ENCODE measurements around the gene TSACC. TPM values are rescaled to one million over a fixed set of nuclear protein-coding genes. Genes with fewer than 3 reads are reported as not detected.

The TSACC gene
- total RNA-seq, 1 donor from 2014 or later: not detected

GRCh38 chr1:156372876-156373275 lies 34.5 kb downstream of the TSACC start:
- DNase-seq (ENCODE audit: low read depth): no peak

GRCh38 chr1:156373546-156373945 lies 35.2 kb downstream of the TSACC start:
- DNase-seq (ENCODE audit: low read depth): no peak

- no peak for DNase-seq (ENCODE audit: low read depth)
These were observed 37.8 kb downstream of the TSACC start for GRCh38 chr1:156376146-156376545.

GRCh38 chr1:156376958-156377919 lies 38.9 kb downstream of the TSACC start:
- DNase-seq (ENCODE audit: low read depth): no peak

GRCh38 chr1:156378557-156378956 lies 40.2 kb downstream of the TSACC start:
- DNase-seq (ENCODE audit: low read depth): no peak

- peak; percentile 67 for DNase-seq (ENCODE audit: low read depth)
These were observed 41.3 kb downstream of the TSACC start for GRCh38 chr1:156379420-156380165.

DNA sequence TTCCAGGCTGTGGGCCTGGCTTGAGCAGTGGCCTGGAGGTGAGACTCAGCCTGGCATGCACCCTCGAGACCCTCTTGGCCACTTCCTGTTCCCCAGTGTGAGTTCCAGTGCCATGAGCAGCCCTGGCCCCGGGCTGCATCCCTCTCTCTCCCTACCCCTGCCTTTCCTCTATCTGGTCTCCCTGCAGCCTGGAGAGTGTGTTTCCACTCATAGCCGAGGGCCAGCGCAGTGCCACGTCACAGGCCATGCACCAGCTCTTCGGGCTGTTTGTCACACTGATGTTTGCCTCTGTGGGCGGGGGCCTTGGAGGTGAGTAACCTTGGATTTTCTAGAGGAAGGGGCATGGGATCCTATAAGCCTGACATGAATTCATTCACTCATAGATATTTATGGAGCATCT lies 44.2 kb downstream of the TSACC start:
- no peak for DNase-seq (ENCODE audit: low read depth)

GRCh38 chr1:156383023-156383422 lies 44.7 kb downstream of the TSACC start:
- peak; percentile 57 for DNase-seq (ENCODE audit: low read depth)

DNA sequence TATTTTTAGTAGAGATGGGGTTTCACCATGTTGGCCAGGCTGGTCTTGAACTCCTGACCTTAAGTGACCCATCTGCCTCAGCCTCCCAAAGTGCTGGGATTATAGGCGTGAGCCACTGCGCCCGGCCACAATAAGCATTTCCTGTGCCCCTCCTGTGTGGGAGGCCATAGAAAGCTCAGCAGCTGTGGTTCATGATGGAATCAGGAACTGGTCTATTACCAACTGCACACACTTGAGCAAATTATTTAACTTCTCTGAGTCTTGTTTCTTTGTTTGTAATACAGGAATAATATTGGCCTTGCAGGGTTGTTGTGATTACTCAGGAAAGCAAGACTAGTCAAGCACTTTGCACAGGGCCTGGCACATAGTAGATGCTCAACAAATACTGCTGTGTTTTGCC lies 45.7 kb downstream of the TSACC start:
- no peak for DNase-seq (ENCODE audit: low read depth)

DNA sequence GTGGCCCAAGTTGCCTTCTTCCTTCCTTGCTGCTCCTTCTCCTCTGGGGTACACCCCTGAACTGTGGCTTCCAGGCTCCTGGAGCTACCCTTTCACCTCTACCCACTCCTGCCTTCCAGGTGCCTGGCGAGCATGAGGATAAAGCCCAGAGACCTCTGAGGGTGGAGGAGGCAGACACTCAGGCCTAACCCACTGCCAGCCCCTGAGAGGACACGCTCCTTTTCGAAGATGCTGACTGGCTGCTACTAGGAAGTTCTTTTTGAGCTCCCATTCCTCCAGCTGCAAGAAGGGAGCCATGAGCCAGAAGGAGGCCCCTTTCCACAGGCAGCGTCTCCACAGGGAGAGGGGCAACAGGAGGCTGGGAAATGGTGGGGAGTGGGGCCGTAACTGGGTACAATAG lies 46.3 kb downstream of the TSACC start:
- DNase-seq (ENCODE audit: low read depth): no peak

GRCh38 chr1:156385534-156386031 lies 47.3 kb downstream of the TSACC start:
- DNase-seq (ENCODE audit: low read depth): peak; percentile 65

DNA sequence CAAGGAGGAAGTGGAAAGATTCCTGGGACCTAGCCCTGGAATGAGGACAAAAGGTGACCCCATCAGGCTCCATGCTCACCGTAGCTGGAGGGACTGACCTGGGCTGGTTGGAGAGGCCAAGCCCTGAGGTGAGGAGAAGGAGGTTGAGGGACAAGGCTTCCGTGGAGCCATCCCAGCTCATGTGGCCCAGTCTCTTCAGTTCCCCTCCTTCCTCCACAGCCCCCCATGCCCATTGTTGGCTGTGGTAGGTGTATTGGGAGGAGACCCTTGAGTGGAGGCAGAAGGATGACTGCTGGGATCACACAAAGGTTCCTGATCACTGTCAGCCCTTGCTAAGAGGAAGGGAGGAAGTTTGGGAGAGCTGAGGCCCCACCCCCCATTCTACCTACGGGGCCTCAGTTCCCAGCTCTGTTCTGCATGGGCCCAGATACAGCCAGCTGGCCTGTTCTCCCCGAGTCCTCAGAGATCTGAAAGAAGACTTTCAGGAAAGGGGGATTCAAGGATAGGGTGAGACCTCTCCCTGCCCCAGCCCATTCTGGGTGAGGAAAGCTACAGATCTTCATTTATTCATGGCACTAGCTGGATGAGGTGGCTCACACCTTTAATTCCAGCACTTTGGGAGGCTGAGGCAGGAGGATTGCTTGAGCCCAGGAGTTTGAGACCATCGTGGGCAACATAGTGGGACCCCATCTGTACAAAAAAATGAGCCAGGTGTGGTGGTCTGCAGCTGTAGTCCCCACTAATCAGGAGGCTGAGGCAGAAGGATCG lies 48.0 kb downstream of the TSACC start:
- DNase-seq (ENCODE audit: low read depth): no peak

GRCh38 chr1:156386949-156387869 lies 48.9 kb downstream of the TSACC start:
- no peak for DNase-seq (ENCODE audit: low read depth)

DNA sequence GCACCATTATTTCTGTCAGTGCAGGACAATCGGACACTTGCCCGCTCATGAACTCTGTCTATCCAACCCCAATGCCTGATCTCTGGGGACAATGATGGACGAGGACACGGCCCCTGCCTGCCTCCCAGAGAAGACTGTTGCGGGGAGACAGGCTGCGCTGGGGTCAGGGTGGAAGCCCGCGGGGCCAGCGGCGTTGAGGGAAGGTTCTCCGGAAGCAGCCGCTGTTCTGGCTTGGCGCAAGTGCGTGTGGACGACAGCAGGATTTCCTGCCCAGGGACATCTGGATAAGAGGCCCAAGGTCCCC lies 49.5 kb downstream of the TSACC start:
- DNase-seq (ENCODE audit: low read depth): no peak

GRCh38 chr1:156388174-156389137 lies 50.1 kb downstream of the TSACC start:
- no peak for DNase-seq (ENCODE audit: low read depth)

DNA sequence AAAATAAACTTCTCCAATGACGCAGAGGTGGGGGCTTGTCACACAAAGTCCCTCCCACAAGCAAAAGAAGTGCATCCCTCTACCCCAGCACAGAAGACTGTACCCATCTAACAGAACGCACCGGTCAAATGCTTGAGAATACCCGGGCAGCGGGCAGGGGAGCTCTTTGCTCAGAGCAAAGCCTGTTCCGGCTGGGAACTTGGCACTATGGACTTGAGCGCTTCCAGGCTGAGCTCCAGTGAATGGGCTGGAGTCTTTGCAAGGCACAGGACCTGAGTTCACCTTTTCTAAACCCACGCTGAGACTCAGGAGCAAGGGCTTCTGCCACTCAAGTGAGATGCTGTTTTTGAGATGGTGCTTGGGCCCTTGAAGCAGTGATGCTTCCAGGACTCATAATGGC lies 51.0 kb downstream of the TSACC start:
- DNase-seq (ENCODE audit: low read depth): no peak

DNA sequence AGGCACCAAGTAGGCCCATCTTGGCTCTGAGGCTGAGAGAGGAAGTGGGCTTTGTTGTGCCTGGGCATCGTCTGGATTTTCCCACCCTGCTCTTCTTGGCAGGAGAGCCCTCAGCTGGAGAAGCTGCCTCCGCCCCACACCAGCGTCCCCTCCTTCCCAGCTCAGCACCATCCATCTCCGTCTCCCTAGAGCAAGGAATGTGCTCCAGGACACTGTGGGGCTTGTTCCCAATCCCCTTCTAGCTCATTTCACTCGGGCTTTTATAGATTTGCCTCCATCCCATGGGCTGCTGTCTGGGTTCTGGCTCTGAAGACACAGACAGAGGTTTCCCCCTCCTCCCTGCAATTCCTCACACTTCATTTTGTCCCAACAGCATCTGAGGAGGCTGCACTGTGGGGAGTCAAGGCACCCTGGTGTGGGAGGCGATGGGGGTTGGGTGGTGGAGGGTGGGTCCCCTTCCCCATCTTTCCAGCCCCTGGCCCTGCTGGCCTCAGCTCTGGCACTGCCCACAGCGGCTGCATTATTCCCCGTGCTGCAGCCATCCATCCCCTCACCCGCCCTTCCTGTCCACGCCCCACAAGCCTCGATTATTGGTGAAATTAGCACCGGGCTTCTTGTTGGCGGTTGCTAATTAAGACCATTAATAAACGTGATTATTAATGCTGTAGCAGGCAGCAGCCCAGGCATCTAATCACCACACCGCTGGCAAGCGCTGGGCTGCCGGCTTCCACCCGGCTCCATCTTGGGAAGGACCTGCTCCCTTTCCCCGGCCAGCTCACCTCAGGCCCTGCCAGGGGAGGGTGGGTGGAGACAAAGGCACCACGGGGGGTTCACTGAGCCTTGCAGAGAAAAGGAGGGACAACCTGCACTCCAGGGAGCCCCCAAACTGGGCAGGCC lies 52.4 kb downstream of the TSACC start:
- DNase-seq (ENCODE audit: low read depth): no peak

GRCh38 chr1:156391366-156391677 lies 53.0 kb downstream of the TSACC start:
- DNase-seq (ENCODE audit: low read depth): no peak

All from myocyte (in vitro differentiated cells).